GM18873 (cell line): Measurements from ENCODE around the gene KIAA0232.

Source experiments
- ATAC-seq: cut with Tn5 transposase; IDR thresholded peaks from one replicate; pipeline ENCODE4 v1.9.1; 2021; ENCODE audit warnings: mild to moderate bottlenecking, moderate library complexity, moderate number of reproducible peaks; ENCODE audit not compliant: unreplicated experiment, low FRiP score

The KIAA0232 gene

DNA sequence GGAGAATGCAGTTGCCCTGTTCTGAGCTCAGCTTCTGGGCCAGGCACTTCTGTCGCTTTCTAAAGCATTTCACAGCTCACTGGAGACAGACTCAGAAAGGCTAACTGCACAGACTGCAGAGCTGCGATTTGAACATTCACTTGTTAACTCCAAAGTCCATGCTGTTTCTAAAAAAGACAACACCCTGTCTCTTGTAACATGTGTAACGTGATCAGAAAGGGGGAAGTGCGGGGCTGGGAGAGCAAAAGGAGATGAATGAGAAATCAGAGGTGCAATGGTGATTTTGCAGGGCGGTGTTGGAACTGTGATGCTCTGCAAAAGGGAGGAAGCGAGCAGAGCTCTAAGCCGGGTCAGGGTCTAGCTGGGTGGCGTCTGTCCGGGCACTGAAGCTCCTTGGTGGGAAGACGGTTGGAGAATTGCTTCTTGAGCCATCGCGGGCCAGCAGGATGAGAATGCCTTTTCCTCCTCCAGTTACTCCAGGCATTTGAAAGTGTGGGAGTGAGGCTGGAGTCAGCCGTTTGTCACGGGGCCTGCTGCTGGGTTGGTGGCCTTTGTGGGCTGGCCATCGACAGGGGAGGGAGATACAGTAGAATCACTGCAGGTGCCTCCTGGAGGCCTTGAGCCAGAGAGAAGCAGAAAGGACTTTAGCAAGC, 147.4 kb downstream of the KIAA0232 start:
- ATAC-seq = no peak

DNA sequence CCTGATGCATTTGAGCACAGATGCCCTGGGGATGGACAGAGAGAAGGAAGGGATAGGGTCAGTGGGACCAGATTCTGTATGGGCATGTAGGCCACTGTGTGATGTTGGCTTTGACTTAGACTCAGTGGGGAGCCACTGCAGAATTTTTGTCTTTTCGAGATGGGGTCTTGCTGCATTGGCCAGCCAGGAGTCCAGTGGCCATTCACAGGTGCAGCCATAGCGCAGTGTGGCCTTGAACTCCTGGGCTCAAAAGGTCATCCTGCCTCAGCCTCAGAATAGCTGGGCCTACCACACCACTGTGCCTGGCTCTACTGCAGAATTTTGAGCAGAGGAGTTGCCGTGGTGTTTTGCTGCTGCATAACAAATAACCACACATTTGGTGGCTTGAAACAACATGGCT, 149.9 kb downstream of the KIAA0232 start:
- ATAC-seq = no peak

DNA sequence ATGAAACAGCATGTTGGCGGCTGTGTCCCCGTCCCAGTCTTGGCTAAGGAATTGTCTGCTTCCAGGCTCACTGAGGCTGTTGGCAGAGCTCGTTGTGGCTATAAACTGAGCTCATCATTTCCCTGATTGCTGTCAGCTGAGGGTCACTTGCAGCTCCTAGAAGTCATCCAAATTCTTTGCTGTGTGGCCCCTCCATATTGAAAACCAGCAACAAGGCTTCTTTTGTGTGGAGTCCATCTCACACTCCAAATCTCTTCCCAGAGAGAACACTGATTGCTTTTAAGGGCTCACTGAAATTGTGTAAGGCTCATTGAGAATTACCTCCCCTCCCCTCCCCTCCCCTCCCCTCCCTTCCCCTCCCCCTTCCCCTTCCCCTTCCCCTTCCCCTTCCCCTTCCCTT, 150.4 kb downstream of the KIAA0232 start:
- ATAC-seq = no peak
